NT2/D1 (cell line): ENCODE measurements around the gene ABCC4.
"Not testable (repeated sequence)": the region's sequence is repeated elsewhere in the genome, so short reads cannot be mapped to it uniquely, and the experiment has no call there.

ENCODE experiments used
- DNase-seq: peaks from one replicate; pipeline ENCODE4 v3.0.0-alpha.2; 2011; ENCODE audit warnings: low read depth, low spot score
- H3K27me3 ChIP-seq: 2 replicates; pipeline ENCODE4 v1.6.0; 2011; ENCODE audit warnings: mild to moderate bottlenecking; ENCODE audit not compliant: insufficient read length, insufficient read depth
- H3K36me3 ChIP-seq: 2 replicates; pipeline ENCODE4 v1.6.1; 2011; ENCODE audit warnings: mild to moderate bottlenecking, low read length, mixed read lengths; ENCODE audit not compliant: insufficient read depth, insufficient read length
- H3K4me1 ChIP-seq: 2 replicates; pipeline ENCODE4 v1.5.1; 2011; ENCODE audit not compliant: insufficient read depth, insufficient read length
- H3K4me3 ChIP-seq: 2 replicates; pipeline ENCODE4 v1.5.1; 2011; ENCODE audit warnings: low read depth; ENCODE audit not compliant: insufficient read length
- H3K9ac ChIP-seq: 2 replicates; pipeline ENCODE4 v1.6.0; 2011; ENCODE audit warnings: low read depth; ENCODE audit not compliant: insufficient read length
- H3K9me3 ChIP-seq: 2 replicates; pipeline ENCODE4 v1.5.1; 2011; ENCODE audit warnings: mild to moderate bottlenecking, low read length; ENCODE audit not compliant: insufficient read depth
- SUZ12 ChIP-seq: IDR thresholded peaks from 2 replicates; pipeline ENCODE4 v1.6.1; 2011; ENCODE audit not compliant: insufficient read length, insufficient read depth; ENCODE audit errors: extremely low read depth
- YY1 ChIP-seq: IDR thresholded peaks from 2 replicates; pipeline ENCODE4 v1.6.1; 2011; ENCODE audit not compliant: insufficient read length, insufficient read depth
- ZNF274 ChIP-seq: IDR thresholded peaks from 2 replicates; pipeline ENCODE4 v1.6.1; 2011; ENCODE audit warnings: mild to moderate bottlenecking, low read depth, low read length

ABCC4 gene

GRCh38 chr13:95199896-95200295 lies 101.4 kb downstream of the ABCC4 start:
- Histone ChIP-seq H3K4me3 (no peak overlapping the region), H3K36me3 (peaks cover 16% of the 10 kb centered on the region), H3K9ac (no peak overlapping the region), H3K4me1 (no peaks in the 10 kb centered on the region), H3K9me3 (no peaks in the 10 kb centered on the region), H3K27me3 (no peaks in the 10 kb centered on the region)
- no peak for TF ChIP-seq SUZ12
- TF ChIP-seq YY1: no peak
- no peak for TF ChIP-seq ZNF274
- DNase-seq: no peak

GRCh38 chr13:95198606-95199005 lies 102.6 kb downstream of the ABCC4 start:
- not testable (repeated sequence) for DNase-seq, H3K9me3 ChIP-seq, H3K4me3 ChIP-seq, H3K4me1 ChIP-seq, H3K27me3 ChIP-seq, H3K9ac ChIP-seq
- peaks cover 12% of the 10 kb centered on the region for H3K36me3 ChIP-seq

DNA sequence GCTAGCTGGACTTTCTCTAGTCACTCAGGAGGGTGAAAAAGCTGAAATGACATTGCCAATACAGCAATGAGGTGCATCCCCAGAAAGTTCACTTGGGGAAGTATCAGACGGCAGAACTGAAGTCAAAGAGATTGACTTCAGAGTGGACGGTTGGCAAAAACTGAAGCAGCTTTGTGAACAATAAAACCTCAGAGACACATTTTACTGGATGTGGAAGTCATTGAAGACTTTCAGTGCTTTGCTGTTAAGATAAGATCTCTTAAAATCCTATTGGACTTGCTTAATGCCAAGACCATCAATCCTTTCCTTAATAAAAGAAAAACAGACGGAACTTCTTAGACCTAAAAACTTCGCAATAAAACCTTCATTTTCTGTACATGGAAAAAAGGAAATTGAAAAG lies 103.7 kb downstream of the ABCC4 start:
- no peak for TF ChIP-seq ZNF274
- no peak for TF ChIP-seq SUZ12
- no peak for TF ChIP-seq YY1
- H3K9me3 ChIP-seq: no peaks in the 10 kb centered on the region
- no peak overlapping the region for H3K4me3 ChIP-seq
- no peaks in the 10 kb centered on the region for H3K4me1 ChIP-seq
- no peak for DNase-seq
- H3K9ac ChIP-seq: no peak overlapping the region
- peaks cover 11% of the 10 kb centered on the region for H3K36me3 ChIP-seq
- no peaks in the 10 kb centered on the region for H3K27me3 ChIP-seq

DNA sequence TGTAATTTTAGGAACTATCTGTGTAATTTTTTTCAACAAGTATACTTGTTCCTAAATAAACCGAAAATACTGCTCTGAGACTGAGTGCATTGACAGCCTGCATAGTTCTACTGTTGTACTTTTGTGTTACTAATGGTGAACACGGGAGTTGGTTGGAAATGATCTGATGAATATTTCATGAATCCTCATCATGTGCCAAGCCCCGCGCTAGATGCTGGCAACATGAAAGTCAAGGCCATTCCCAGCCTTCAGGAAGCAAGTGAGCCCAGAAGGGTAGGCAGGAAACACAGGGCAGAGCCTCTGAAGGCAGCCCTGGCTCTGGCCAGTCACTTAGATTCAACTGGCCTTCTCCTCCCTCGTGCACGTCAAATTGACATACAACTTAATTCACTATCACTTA lies 106.1 kb downstream of the ABCC4 start:
- peaks cover 11% of the 10 kb centered on the region for H3K36me3 ChIP-seq
- no peak for TF ChIP-seq YY1
- TF ChIP-seq ZNF274: no peak
- TF ChIP-seq SUZ12: no peak
- no peaks in the 10 kb centered on the region for H3K9me3 ChIP-seq
- H3K4me3 ChIP-seq: no peak overlapping the region
- no peaks in the 10 kb centered on the region for H3K27me3 ChIP-seq
- DNase-seq: no peak
- no peaks in the 10 kb centered on the region for H3K4me1 ChIP-seq
- no peak overlapping the region for H3K9ac ChIP-seq

- H3K36me3 ChIP-seq: peaks cover 9% of the 10 kb centered on the region
- TF ChIP-seq SUZ12: no peak
- TF ChIP-seq ZNF274: no peak
- no peak overlapping the region for H3K4me3 ChIP-seq
- H3K4me1 ChIP-seq: no peaks in the 10 kb centered on the region
- no peak overlapping the region for H3K9ac ChIP-seq
- DNase-seq: no peak
- no peaks in the 10 kb centered on the region for H3K9me3 ChIP-seq
- H3K27me3 ChIP-seq: no peaks in the 10 kb centered on the region
Measured at GRCh38 chr13:95193509-95194230, 107.6 kb downstream of the ABCC4 start.

- no peaks in the 10 kb centered on the region for H3K27me3 ChIP-seq
- DNase-seq: no peak
- H3K36me3 ChIP-seq: peaks cover 12% of the 10 kb centered on the region
- no peak for TF ChIP-seq ZNF274
- TF ChIP-seq SUZ12: no peak
- no peak for TF ChIP-seq YY1
- H3K4me3 ChIP-seq: no peak overlapping the region
- no peak overlapping the region for H3K9ac ChIP-seq
- H3K4me1 ChIP-seq: no peaks in the 10 kb centered on the region
- H3K9me3 ChIP-seq: no peaks in the 10 kb centered on the region
Measured at GRCh38 chr13:95192998-95193397, 108.3 kb downstream of the ABCC4 start.

GRCh38 chr13:95192564-95192945 lies 108.7 kb downstream of the ABCC4 start:
- H3K4me3 ChIP-seq, H3K9me3 ChIP-seq, H3K4me1 ChIP-seq, DNase-seq, H3K9ac ChIP-seq, H3K27me3 ChIP-seq: not testable (repeated sequence)
- peaks cover 15% of the 10 kb centered on the region for H3K36me3 ChIP-seq
